Thyroid gland (tissue), 4 donors: ENCODE data around the gene GNG3. TPM values are rescaled to one million over a fixed set of nuclear protein-coding genes. Genes with fewer than 3 reads are reported as not detected.

Experiments used
- DNase-seq, 2 donors: peaks; one replicate each; pipeline ENCODE4 v3.0.0-alpha.2; 2019
- H3K27ac ChIP-seq, 3 donors: fragments of 200-600 bp; sonication (generic); 1 replicate in 2 of 3; 2 replicates in 1 of 3; pipeline ENCODE4 v1.5.1; 2016 to 2019; ENCODE audit warnings: mild to moderate bottlenecking in 1 of 3, moderate library complexity in 1 of 3
- H3K27me3 ChIP-seq: fragments of 200-600 bp; sonication (generic); one replicate; pipeline ENCODE4 v1.5.1; 2019
- H3K36me3 ChIP-seq, 2 donors: fragments of 200-600 bp; sonication (generic); one replicate each; pipeline ENCODE4 v1.5.1; 2016 to 2019
- H3K4me1 ChIP-seq, 2 donors: fragments of 200-600 bp; sonication (generic); one replicate each; pipeline ENCODE4 v1.5.1; 2017 to 2019
- H3K4me3 ChIP-seq, 3 donors: fragments of 200-600 bp; sonication (generic); replicated peaks in 1 of 3; 1 replicate in 2 of 3; 2 replicates in 1 of 3; pipeline ENCODE4 v1.5.1; 2016; ENCODE audit warnings: mild to moderate bottlenecking in 1 of 3
- H3K9me3 ChIP-seq: fragments of 200-600 bp; sonication (generic); one replicate; pipeline ENCODE4 v1.5.1; 2017
- POLR2A ChIP-seq, 2 donors: fragments of 450-650 bp; IDR thresholded peaks; one replicate each; pipeline ENCODE4 v1.6.1; 2017; ENCODE audit warnings: antibody characterized with exemption in 2 of 2, mild to moderate bottlenecking in 2 of 2, moderate library complexity in 1 of 2
- WGBS, 2 donors: methylation state at CpG; one replicate each; pipeline ENCODE4 v1.1.5; 2017; 5-methylcytosine and 5-hydroxymethylcytosine counted together
- intact Hi-C: fragments of 100-400 bp; cut with DNase I; formaldehyde crosslinking; loops from one replicate; pipeline ENCODE4 v1.15.1; 2023
- total RNA-seq, 4 donors: library from RNA; depleted of rRNA; stranded (reverse); fragments of >200 nt; gene quantifications; one replicate each; pipeline ENCODE4 v1.2.3, GENCODE V29; 2016
- TF ChIP-seq, protein P1 (sequence below), 6 experiments: fragments of 200-600 bp in 3 of 6; fragments of 450-650 bp in 3 of 6; sonication (generic) in 3 of 6; IDR thresholded peaks; one replicate each; pipeline ENCODE4 v1.5.1; 2016 to 2019; ENCODE audit warnings: antibody characterized with exemption in 6 of 6, mild to moderate bottlenecking in 2 of 6, inconsistent platforms in 1 of 6, moderate library complexity in 1 of 6

The GNG3 gene
- total RNA-seq, 4 donors from 2014 or later: not detected

DNA sequence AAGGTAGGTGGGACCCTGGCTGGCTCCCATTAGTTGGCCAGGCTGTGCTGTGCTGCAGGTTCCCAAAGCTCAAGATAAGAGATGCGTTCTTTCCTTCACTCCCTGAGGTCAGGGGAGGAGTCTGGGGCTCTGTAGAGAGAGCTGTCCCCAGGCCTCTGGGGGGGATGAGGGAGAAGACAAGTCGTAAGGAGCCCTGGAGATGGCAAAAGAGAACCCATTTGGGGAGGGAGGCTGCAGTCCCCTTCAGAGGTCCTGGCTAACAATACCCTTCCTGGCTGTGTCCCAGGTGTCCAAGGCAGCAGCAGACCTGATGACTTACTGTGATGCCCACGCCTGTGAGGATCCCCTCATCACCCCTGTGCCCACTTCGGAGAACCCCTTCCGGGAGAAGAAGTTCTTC is 916 bp downstream of the GNG3 start:
- intact Hi-C loops: no loop called here
- TF ChIP-seq, protein P1, sequence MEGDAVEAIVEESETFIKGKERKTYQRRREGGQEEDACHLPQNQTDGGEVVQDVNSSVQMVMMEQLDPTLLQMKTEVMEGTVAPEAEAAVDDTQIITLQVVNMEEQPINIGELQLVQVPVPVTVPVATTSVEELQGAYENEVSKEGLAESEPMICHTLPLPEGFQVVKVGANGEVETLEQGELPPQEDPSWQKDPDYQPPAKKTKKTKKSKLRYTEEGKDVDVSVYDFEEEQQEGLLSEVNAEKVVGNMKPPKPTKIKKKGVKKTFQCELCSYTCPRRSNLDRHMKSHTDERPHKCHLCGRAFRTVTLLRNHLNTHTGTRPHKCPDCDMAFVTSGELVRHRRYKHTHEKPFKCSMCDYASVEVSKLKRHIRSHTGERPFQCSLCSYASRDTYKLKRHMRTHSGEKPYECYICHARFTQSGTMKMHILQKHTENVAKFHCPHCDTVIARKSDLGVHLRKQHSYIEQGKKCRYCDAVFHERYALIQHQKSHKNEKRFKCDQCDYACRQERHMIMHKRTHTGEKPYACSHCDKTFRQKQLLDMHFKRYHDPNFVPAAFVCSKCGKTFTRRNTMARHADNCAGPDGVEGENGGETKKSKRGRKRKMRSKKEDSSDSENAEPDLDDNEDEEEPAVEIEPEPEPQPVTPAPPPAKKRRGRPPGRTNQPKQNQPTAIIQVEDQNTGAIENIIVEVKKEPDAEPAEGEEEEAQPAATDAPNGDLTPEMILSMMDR (IDR thresholded peaks at IDR 0.05): no peak
- Histone ChIP-seq H3K4me3 (peak overlapping the region in 1 of 3 donors; percentile 42), H3K9me3 (no peaks in the 10 kb centered on the region), H3K36me3 (peaks cover 7 to 20% of the 10 kb centered on the region in 2 donors), H3K4me1 (peaks cover 20 to 30% of the 10 kb centered on the region in 2 donors), H3K27ac (peak overlapping the region in 2 of 3 donors; percentile 84 to 88), H3K27me3 (no peaks in the 10 kb centered on the region)
- DNase-seq: no peak
- WGBS, 2 donors: 84 to 85% methylated on average over 5 of the region's 5 CpGs

- peaks cover 11 to 24% of the 10 kb centered on the region in 2 donors for H3K36me3 ChIP-seq
- peak; percentile 42 to 45 for DNase-seq
- H3K9me3 ChIP-seq: no peaks in the 10 kb centered on the region
- H3K4me1 ChIP-seq: peaks cover 20 to 30% of the 10 kb centered on the region in 2 donors
- 2 to 3% methylated on average over 7 of the region's 7 CpGs for WGBS, 2 donors
- H3K4me3 ChIP-seq: peak overlapping the region in 2 of 3 donors; percentile 42 to 46
- no peaks in the 10 kb centered on the region for H3K27me3 ChIP-seq
- TF ChIP-seq, protein P1 (IDR thresholded peaks at IDR 0.05): no peak
- peak overlapping the region; percentile 84 to 89 (median 88) for H3K27ac ChIP-seq
- intact Hi-C loops: no loop called here
These were observed 1.3 kb downstream of the GNG3 start for GRCh38 chr11:62708793-62709192.

DNA sequence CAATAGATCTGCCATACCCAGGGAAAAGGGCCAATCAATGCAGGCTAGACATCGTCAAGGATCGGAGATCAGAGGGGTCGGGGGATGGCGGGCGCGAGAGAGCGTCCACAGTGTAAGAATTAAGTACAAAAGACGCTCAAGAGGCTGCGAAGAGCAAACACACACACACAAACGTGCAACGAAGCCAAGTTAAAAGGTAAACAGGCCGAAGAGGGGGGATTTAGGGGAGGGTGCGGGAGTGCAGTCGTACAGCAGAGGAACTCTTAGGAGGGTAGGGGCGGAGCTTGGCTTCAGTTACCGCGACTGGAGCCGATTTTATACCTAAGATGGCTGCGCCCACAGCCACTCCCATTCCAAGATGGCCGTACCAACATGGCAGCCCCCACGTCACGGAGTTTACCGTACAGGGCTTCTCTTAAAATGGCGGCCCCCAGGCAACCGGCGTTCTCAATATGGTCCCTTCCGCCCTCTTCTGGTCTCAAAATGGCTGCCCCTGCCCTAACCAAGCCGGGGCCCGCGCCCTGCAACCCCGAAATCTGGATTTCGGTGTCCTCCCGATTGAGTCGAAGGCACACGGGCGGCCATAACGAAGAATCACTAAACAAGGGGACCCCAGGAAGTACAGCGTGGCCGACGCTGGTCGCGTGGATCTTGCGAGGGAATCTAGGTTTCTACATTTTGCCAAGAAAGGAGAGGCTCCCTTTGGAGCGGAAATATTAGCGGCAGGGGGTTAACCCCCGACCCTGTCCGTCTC is 1.9 kb downstream of the GNG3 start:
- WGBS, 2 donors: 2 to 3% methylated on average over 32 to 47 of the region's 47 CpGs
- intact Hi-C loops: no loop called here
- H3K36me3 ChIP-seq: peaks cover 18 to 30% of the 10 kb centered on the region in 2 donors
- DNase-seq: peak; percentile 99
- TF ChIP-seq, protein P1 (IDR thresholded peaks at IDR 0.05): no peak
- TF ChIP-seq POLR2A (IDR thresholded peaks at IDR 0.05): peak in 1 of 2 donors; percentile 84
- peak overlapping the region; percentile 1 to 46 (median 42) for H3K4me3 ChIP-seq
- no peaks in the 10 kb centered on the region for H3K9me3 ChIP-seq
- H3K27ac ChIP-seq: peak overlapping the region; percentile 84 to 93 (median 88)
- H3K27me3 ChIP-seq: no peaks in the 10 kb centered on the region
- peaks cover 20 to 30% of the 10 kb centered on the region in 2 donors for H3K4me1 ChIP-seq

- peak overlapping the region; percentile 84 to 93 (median 88) for H3K27ac ChIP-seq
- 76 to 78% methylated on average over 7 of the region's 7 CpGs for WGBS, 2 donors
- no peaks in the 10 kb centered on the region for H3K9me3 ChIP-seq
- peaks cover 23 to 36% of the 10 kb centered on the region in 2 donors for H3K36me3 ChIP-seq
- TF ChIP-seq, protein P1 (IDR thresholded peaks at IDR 0.05): no peak
- TF ChIP-seq POLR2A (IDR thresholded peaks at IDR 0.05): no peak
- H3K4me1 ChIP-seq: peaks cover 20 to 29% of the 10 kb centered on the region in 2 donors
- H3K27me3 ChIP-seq: no peaks in the 10 kb centered on the region
- intact Hi-C loops: no loop called here
- DNase-seq: peak in 1 of 2 donors; percentile 19
- H3K4me3 ChIP-seq: peak overlapping the region; percentile 1 to 42 (median 21)
These were observed 2.5 kb downstream of the GNG3 start for GRCh38 chr11:62710001-62710345.

DNA sequence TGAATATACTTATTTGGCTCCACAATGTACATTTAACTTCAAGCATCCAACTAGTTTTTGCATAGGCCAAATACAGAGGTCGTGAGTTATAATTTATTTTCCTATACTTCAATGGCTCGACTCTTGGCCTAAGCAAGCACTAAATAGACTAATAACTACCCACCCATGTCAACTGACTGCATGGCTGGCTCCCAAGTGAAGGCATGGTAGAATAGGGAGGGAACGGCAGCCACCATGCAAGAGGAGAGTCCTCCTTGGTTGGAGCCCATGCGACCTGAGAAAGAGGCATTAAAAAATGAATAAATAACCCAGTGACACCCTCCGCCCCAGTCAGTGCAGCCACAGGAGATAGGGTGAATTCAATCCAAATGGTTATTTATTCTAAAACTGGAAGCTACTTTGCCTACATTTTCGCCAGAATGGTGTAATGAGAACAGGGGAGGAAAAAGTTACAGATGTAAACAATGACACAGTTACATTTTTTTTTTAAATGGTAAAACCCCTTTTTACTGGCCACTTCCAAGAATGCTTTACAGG is 4.9 kb downstream of the GNG3 start:
- no peak overlapping the region for H3K27ac ChIP-seq
- no peak overlapping the region for H3K4me3 ChIP-seq
- 87% methylated on average over 6 of the region's 6 CpGs for WGBS, 2 donors
- intact Hi-C loops: no loop called here
- peaks cover 46 to 59% of the 10 kb centered on the region in 2 donors for H3K36me3 ChIP-seq
- peaks cover 14 to 16% of the 10 kb centered on the region in 2 donors for H3K4me1 ChIP-seq
- TF ChIP-seq, protein P1 (IDR thresholded peaks at IDR 0.05): no peak
- TF ChIP-seq POLR2A (IDR thresholded peaks at IDR 0.05): no peak
- DNase-seq: no peak
- no peaks in the 10 kb centered on the region for H3K27me3 ChIP-seq
- no peaks in the 10 kb centered on the region for H3K9me3 ChIP-seq
